ENCODE data around the gene LGR5.

LGR5 gene

DNA sequence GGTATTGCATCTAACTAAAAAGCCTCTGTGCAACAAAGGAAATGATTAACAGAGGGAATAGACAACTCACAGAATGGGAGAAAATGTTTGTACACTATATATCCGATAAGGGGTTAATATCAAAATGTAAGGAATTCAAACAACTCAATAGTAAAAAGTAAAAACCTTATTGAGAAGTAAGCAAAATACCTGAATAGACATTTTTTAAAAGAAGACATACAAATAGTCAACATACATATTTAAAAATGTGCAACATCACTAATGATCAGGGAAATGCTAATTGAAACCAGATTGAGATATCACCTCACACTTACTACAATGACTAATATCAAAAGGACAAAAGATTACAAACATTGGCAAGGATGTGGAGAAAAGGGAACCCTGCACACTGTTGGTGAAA lies 31.9 kb upstream of the LGR5 start:
- no peak overlapping the region for H3K27ac ChIP-seq
- TF ChIP-seq, protein P1, sequence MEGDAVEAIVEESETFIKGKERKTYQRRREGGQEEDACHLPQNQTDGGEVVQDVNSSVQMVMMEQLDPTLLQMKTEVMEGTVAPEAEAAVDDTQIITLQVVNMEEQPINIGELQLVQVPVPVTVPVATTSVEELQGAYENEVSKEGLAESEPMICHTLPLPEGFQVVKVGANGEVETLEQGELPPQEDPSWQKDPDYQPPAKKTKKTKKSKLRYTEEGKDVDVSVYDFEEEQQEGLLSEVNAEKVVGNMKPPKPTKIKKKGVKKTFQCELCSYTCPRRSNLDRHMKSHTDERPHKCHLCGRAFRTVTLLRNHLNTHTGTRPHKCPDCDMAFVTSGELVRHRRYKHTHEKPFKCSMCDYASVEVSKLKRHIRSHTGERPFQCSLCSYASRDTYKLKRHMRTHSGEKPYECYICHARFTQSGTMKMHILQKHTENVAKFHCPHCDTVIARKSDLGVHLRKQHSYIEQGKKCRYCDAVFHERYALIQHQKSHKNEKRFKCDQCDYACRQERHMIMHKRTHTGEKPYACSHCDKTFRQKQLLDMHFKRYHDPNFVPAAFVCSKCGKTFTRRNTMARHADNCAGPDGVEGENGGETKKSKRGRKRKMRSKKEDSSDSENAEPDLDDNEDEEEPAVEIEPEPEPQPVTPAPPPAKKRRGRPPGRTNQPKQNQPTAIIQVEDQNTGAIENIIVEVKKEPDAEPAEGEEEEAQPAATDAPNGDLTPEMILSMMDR (conservative IDR thresholded peaks at IDR 0.05): no peak

DNA sequence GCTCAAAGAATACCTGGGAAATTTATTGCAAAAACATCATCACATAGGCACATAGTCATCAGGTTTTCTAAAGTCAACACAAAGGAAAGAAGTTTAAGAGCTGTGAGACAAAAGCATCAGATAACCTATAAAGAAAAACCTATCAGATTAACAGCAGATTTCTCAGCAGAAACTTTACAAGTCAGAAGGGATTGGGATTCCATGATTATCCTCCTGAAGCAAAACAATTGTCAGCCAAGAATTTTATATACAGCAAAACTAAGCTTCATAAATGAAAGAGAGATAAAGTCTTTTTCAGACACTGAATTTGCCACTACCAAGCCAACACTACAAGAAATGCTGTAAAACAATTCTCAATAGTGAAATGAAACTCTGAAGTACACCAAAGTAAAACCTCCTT lies 28.8 kb upstream of the LGR5 start:
- TF ChIP-seq, protein P1 (conservative IDR thresholded peaks at IDR 0.05): no peak
- H3K27ac ChIP-seq: no peak overlapping the region

DNA sequence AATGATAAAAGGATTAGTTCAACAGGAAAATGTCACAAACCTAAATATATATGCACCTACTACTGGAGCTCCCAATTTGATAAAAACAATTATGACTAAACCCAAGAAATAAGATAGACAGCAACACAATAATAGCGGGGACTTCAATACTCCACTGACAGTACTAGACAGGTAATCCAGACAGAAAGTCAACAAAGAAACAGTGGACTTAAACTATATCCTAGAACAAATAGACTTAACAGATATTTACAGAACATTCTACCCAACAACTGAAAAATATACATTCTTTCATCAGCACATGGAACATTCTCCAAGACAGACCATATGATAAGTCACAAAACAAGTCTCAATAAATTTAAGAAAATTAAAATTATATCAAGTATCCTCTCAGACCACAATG lies 28.0 kb upstream of the LGR5 start:
- TF ChIP-seq, protein P1 (conservative IDR thresholded peaks at IDR 0.05): no peak
- no peak overlapping the region for H3K27ac ChIP-seq

DNA sequence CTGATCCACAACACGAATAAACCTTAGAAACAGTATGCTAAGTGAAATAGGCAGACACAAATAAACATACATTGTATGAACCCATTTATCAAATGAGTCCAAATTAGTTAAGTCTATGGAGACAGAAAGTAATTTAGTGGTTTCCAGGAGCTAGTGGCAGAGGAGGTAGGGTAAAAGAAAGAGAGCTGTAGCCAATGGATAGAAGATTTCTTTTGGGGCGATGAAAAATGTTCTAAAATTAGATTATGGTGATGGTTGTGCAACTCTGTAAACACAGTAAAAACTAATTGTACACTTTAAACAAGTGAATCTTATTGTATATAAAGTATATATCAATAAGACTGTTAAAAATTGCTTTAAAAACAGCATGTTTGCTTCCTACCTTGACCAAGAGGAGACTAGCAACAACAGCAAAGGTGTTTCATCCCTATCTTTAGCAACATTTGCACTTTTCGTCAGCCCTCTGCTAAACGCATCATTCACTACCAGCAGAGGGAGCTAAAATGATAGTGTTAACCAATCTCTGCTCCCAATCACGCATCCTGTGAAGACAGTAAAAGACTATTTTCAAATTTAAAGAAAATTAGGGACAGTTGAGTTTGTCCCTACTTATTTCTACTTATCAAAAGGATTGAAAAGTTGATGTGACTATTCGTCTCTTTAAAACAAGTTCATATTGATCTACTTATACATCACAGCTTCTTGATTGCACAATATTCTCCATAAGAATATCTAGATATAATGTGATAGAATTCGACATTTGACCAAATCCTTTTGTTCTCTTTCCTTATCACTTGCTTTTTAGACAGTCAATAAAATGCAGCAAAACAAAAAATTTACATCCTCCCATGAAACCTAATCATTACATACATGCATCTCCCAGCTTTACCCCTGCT lies 24.0 kb upstream of the LGR5 start:
- H3K27ac ChIP-seq: no peak overlapping the region
- TF ChIP-seq, protein P1 (conservative IDR thresholded peaks at IDR 0.05): peak; percentile 88

DNA sequence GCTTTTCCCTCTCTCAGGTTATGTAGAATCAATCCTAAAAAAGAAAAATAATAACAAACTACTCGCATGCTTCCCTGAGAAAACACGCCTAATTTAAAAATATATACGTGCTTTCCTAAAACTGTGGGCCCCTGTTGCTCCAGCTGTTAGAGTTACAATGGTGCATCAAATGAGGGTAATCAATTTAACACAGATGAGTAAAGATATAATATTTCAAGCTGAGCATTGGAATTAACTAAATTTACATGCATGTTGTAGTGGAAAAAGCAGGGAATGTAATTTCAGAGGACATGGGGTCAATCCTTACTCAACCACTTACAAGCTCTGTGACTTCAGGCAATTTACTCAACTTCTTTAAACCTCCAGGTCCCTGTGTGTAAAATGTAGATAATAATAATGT lies 22.4 kb upstream of the LGR5 start:
- no peak overlapping the region for H3K27ac ChIP-seq
- TF ChIP-seq, protein P1 (conservative IDR thresholded peaks at IDR 0.05): no peak

DNA sequence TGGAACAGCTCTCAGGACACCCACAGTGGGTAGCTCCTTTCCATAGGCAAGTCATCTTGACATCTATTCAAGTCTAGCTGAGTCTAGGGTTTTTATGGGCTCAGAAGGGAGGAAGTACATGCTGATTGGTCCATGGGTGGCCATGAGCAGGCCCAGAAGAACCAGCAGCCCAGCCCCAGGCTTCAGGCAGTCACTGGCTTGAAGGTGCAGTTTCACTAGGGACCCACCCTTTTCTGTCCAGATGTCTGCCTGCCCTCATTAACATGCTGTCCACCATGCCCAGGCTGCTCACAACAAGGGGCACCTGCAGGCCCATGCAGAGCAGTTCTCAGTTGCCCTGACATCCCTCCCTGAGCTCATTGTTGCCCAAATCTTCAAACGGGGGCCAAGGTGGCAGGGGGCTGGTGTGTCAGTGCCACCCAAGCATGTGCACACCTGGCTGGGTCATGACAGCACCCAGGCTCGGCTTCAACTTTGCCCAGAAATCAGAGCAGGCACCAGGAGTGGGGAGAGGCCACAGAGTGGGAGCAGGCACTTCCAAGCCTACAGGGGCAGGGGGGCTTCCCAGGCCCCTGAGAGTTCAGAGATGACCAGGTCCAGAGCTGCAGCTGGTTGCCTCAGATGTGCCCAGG lies 18.7 kb upstream of the LGR5 start:
- TF ChIP-seq, protein P1 (conservative IDR thresholded peaks at IDR 0.05): no peak
- no peak overlapping the region for H3K27ac ChIP-seq

DNA sequence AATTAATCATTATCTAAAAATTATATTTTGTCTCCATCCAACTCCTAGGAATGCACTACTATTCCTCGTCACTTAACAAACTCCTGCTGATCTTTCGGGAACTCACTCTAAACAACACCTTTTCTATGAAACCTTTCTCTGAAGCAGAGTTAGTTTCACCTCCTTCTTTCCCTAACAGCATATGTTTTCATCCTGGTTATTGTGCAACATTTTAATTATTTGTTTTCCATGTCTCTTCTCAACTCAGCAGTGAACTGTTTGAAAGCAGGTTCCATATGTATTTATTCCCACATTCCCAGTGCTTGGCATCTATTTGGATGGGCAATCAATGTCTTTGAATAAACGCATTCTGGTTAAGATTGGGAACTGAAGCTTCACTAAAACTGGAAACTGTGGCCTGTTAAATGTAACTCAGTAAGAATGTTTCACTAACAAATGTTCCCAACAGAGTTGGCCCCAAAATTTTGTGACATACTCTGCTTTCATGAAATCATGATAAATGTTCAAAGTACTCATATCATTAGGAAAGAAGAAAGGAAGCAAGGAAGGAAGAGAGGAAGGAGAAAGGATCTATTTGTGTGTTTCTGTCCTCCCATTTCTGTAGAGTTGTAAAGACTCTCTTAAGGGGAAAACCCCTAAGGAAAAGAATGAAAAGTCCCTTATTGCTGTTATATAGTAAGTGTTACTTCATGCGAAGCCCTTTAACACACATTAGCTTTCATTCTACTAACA lies 13.9 kb upstream of the LGR5 start:
- TF ChIP-seq, protein P1 (conservative IDR thresholded peaks at IDR 0.05): no peak
- no peak overlapping the region for H3K27ac ChIP-seq

Data from VCaP (cell line).